ENCODE results near the gene MAGEA8.

The MAGEA8 gene

DNA sequence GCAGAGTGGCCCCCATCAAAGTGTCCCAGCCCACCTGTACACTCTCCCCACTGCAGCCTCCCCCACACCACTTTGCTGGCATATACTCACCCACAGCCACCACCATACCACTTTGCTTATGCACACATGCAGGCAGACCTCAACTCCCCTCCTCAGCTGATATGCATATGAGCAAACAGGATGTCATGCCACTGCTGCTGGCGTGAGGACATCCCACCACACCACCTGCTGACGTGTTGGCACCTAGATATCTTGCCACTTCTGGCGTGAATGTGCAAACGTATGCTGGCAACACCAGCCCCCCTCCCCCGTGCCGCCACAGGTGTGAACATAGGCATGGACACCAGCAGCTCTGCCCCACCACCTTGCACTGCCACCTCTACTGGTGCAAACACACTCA, 22.4 kb upstream of the MAGEA8 start:
- Histone ChIP-seq H3K36me3 (no peaks in the 10 kb centered on the region), H3K9me3 (no peaks in the 10 kb centered on the region), H3K4me1 (no peaks in the 10 kb centered on the region), H3K27me3 (no peaks in the 10 kb centered on the region), H3K4me3 (ENCODE audit: low read depth, low read length) (no peak overlapping the region)
- TF ChIP-seq, protein P1, sequence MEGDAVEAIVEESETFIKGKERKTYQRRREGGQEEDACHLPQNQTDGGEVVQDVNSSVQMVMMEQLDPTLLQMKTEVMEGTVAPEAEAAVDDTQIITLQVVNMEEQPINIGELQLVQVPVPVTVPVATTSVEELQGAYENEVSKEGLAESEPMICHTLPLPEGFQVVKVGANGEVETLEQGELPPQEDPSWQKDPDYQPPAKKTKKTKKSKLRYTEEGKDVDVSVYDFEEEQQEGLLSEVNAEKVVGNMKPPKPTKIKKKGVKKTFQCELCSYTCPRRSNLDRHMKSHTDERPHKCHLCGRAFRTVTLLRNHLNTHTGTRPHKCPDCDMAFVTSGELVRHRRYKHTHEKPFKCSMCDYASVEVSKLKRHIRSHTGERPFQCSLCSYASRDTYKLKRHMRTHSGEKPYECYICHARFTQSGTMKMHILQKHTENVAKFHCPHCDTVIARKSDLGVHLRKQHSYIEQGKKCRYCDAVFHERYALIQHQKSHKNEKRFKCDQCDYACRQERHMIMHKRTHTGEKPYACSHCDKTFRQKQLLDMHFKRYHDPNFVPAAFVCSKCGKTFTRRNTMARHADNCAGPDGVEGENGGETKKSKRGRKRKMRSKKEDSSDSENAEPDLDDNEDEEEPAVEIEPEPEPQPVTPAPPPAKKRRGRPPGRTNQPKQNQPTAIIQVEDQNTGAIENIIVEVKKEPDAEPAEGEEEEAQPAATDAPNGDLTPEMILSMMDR (IDR thresholded peaks at IDR 0.05; ENCODE audit: low read depth, low read length): no peak
- no peak for DNase-seq

DNA sequence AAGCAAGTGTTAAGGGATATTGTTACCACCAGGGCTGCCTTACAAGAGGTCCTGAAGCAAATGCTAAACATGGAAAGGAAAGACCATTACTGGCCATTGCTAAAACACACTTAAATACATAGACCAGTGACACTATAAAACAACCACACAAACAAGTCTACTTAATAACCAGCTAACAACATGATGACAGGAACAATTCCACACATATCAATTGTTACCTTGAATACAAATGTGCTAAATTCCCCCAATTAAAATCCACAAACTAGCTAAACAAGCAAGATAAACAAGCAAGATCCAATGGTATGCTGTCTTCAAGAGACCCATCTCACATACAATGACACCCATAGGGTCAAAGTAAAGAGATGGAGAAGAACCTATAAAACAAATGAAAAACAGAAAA, 20.5 kb upstream of the MAGEA8 start:
- no peaks in the 10 kb centered on the region for H3K27me3 ChIP-seq
- H3K4me3 ChIP-seq (ENCODE audit: low read depth, low read length): no peak overlapping the region
- TF ChIP-seq, protein P1 (IDR thresholded peaks at IDR 0.05; ENCODE audit: low read depth, low read length): no peak
- no peak for DNase-seq
- H3K4me1 ChIP-seq: no peaks in the 10 kb centered on the region
- no peaks in the 10 kb centered on the region for H3K36me3 ChIP-seq
- H3K9me3 ChIP-seq: no peaks in the 10 kb centered on the region

DNA sequence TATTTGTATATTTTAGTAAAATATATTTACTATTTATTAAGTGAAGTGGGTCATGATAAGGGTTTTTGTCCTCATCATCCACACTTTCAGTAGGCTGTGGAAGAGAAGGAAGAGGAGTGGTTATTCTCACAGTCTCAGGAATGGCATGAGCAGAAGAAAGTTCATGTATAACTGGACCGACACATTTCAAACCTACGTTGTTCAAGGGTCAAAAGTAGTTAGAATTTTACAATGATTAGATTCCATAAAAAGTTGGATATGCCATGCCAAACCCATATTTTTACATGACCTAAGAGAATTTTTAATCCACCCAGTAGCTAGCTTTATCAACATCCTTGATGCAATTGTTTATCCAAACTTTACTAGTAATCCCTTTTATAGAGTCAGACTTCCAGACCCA, 15.6 kb upstream of the MAGEA8 start:
- H3K36me3 ChIP-seq: no peaks in the 10 kb centered on the region
- H3K27me3 ChIP-seq: no peaks in the 10 kb centered on the region
- DNase-seq: no peak
- H3K9me3 ChIP-seq: no peaks in the 10 kb centered on the region
- H3K4me3 ChIP-seq (ENCODE audit: low read depth, low read length): no peak overlapping the region
- TF ChIP-seq, protein P1 (IDR thresholded peaks at IDR 0.05; ENCODE audit: low read depth, low read length): no peak
- H3K4me1 ChIP-seq: no peaks in the 10 kb centered on the region

DNA sequence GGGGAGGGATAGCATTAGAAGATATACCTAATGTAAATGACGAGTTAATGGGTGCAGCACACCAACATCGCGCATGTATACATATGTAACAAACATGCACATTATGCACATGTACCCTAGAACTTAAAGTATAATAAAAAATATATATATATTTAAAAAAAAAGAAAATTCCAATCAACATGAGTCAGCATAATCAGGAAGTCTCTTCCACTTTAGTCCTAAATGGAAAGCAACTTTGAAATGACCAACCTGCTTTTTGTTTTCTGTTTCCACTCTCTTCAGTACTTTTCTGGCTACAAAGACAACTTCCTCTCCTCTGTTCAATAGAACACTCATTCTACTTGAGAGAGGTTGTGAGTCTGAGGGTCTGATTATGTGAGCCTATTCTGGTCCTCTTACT, 13.5 kb upstream of the MAGEA8 start:
- Histone ChIP-seq H3K27me3 (no peaks in the 10 kb centered on the region), H3K4me3 (ENCODE audit: low read depth, low read length) (no peak overlapping the region), H3K9me3 (no peaks in the 10 kb centered on the region), H3K36me3 (no peaks in the 10 kb centered on the region), H3K4me1 (no peaks in the 10 kb centered on the region)
- no peak for DNase-seq
- TF ChIP-seq, protein P1 (IDR thresholded peaks at IDR 0.05; ENCODE audit: low read depth, low read length): no peak

DNA sequence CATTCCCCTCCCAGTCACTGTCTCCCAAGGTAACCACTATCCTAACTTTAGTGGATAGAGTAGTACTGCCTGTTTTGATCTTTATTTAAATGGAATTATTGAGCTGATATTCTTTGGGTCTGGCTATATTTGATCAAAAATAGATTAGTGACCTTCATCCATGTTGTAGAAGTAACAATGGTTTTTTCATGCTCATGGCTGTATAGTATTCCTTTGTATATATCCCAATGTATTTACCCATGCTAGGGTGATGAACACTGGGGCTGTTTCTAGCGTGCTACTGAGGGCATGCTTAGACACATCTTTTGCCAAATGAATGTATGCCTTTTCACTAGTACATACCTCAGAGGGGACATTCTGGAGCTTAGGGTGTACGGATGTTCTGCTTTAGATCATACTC, 10.1 kb upstream of the MAGEA8 start:
- TF ChIP-seq, protein P1 (IDR thresholded peaks at IDR 0.05; ENCODE audit: low read depth, low read length): no peak
- no peak for DNase-seq
- Histone ChIP-seq H3K9me3 (no peaks in the 10 kb centered on the region), H3K4me3 (ENCODE audit: low read depth, low read length) (no peak overlapping the region), H3K36me3 (no peaks in the 10 kb centered on the region), H3K27me3 (no peaks in the 10 kb centered on the region), H3K4me1 (no peaks in the 10 kb centered on the region)

DNA sequence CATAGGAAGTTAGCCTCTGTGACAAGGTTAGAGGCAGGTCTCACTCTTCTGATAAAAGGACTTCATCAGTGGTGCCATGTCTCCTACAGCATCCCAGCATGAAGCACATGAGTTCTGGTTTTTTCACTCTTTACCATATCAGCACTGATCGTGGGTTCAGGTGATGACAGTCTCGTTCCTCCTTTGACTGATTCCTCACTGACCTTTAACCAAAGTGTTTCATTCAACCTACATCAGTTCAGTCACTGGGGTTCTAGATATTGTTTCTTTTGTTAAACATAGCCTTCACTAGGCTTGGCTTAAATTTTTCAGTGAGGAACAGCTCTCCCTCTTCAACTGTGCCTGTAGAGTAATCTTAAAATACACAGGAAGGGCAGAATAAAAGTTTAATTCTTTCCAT, 9.6 kb upstream of the MAGEA8 start:
- no peaks in the 10 kb centered on the region for H3K4me1 ChIP-seq
- H3K36me3 ChIP-seq: no peaks in the 10 kb centered on the region
- H3K4me3 ChIP-seq (ENCODE audit: low read depth, low read length): no peak overlapping the region
- H3K27me3 ChIP-seq: no peaks in the 10 kb centered on the region
- H3K9me3 ChIP-seq: no peaks in the 10 kb centered on the region
- no peak for DNase-seq
- TF ChIP-seq, protein P1 (IDR thresholded peaks at IDR 0.05; ENCODE audit: low read depth, low read length): no peak

All from BE2C (cell line).